Dermis blood vessel endothelial cell (primary cell): ENCODE results near the gene WNK2. TPM values are rescaled to one million over a fixed set of nuclear protein-coding genes. Genes with fewer than 3 reads are reported as not detected.

Experiments used
- DNase-seq: peaks from one replicate; pipeline ENCODE4 v3.0.0; 2010
- total RNA-seq: library from RNA; depleted of rRNA; stranded (reverse); fragments of >200 nt; gene quantifications from 2 replicates; pipeline ENCODE4 v1.2.3, GENCODE V29; 2014

Gene WNK2
- total RNA-seq, 1 donor from 2014 or later, result not detected

GRCh38 chr9:93267681-93268505 is 84.0 kb downstream of the WNK2 start:
- no peak for DNase-seq

DNA sequence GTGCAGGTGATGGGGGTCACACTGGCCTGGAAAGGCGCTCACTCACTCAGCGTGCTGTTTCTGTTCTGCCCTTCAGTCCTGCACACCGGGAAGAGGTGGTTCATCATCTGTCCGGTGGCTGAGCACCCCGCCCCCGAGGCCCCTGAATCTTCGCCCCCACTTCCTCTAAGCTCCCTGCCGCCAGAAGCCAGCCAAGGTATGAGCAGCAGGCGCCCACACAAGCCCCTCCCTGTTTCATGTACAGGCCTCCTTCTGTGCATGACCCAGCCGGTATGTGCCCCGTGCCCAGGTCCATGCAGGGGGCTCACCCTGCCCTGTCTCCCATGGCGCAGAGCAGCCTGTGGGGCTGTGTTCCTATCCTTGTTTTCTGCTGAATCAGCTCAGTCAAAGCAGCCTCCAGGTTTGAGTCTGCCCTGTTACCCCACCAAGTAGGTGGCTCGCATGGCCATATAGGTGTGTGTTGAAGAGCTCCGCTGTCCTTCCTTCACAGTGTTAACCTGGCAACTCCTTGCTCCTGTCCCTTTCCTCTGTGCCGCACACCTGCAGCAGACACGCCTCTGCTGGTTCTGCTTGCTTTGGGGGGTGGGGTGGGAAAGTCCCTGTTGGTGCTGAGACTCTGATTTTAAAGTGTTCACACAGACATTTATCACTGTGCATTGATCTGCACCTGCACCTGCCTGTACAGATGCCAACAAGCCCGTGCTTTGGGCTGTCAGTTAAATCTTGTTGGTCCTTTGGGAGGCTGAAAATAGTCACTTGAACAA is 84.8 kb downstream of the WNK2 start:
- no peak for DNase-seq

GRCh38 chr9:93270976-93271375 is 87.0 kb downstream of the WNK2 start:
- no peak for DNase-seq

DNA sequence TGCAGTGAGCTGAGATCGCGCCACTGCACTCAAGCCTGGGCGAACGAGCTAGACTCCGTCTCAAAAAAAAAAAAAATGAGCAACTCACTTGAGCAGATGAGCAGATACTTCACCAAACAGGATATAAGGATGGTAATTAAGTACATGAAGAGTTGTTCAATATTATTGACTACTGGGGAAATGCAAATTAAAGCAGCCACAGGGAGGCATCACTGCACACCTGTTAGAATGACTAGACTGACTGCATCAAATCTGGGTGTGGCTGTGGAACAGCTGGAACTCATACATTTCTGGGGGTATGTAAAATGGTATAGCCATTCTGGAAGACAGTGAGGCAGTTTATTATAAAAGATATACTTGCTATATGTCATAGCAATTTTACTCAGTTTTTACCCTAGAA is 93.0 kb downstream of the WNK2 start:
- DNase-seq, result no peak

DNA sequence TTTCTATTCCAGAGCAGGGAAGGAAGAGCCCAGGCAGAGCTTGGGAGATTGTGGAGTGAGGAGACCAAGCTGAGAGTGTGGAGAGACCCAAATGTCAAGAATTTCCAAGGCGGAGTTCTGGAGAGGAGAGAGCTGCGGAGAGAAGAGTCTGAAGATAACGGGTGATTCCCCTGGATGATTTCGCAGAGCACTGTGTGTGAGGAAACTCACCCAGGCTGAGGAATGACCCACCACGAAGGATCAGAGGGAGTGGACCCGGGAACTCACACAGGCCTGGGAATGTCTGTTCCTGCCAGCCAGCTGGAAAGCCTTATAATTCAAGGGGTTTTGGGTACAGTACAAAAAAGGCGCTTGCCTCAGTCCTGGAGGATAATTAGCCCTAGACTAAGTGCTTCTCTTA is 94.2 kb downstream of the WNK2 start:
- DNase-seq, result no peak

DNA sequence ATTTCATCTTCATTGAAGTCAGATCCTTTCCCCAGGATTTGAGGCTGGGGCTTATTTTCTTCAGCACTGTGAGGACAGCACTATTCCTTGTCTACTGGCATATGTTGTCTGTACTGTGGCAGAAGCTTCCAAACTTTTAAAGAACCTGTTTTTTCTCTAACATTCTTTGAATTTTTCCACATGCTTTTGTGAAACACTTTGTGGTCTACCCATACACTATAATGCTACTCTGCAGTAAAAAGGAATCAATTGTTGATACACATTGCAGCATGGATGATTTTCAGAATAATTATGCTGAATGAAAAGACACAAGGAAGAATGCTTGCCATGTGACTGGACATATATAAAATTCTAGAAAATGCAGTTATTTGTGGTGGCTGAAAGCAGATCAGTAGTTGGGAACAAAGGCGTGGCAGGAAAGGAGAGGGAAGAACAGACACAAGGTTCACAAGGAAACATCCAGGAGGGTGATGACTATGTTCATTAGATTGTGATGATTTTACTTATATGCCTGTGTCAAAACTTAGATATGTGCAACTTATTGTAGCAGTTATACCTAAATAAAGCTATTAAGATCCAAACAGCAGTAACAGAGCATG is 96.8 kb downstream of the WNK2 start:
- no peak for DNase-seq

DNA sequence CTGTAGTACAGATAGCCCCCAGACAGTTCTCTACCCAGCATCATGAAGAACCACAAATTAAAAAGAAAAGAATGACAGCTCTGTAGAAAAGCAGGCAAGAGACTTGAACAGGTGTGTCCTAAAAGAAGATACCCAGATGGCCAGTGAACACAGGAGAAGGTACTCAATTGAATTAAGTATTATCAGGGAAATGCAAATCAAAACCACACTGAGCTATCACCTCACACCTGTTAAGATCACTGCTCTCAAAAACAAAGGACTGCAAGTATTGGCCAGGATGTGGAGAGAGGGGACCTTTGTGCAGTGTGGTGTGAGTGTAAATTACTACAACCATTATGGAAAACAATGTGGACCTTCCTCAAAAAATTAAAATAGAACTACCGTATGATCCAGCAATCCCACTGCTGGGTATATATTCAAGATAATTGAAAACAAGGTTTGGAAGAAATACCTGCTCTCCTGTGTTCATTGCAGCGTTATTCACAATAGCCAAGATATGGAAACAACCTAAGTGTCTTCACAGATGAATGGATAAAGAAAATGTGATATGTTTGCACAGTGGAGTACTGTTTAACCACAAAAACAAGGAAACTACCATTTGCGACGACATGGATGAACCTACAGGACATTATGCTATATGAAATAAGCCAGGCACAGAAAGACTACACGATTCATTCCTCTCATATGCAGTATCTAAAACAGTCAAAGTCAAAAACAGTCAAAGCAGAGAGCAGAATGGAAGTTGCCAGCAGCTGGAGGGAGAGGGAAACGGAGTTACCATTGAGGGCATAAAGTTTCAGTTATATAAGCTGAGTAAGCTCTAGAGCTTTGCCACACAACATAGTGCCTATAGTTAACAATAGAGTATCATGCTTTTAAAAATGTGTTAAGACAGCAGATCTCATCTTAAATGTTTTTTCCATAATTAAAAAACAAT is 102.6 kb downstream of the WNK2 start:
- no peak for DNase-seq

- no peak for DNase-seq
Measured at GRCh38 chr9:93287189-93287552, 103.2 kb downstream of the WNK2 start.

GRCh38 chr9:93287593-93287992 is 103.7 kb downstream of the WNK2 start:
- DNase-seq, result no peak

GRCh38 chr9:93288341-93288740 is 104.4 kb downstream of the WNK2 start:
- DNase-seq, result no peak

DNA sequence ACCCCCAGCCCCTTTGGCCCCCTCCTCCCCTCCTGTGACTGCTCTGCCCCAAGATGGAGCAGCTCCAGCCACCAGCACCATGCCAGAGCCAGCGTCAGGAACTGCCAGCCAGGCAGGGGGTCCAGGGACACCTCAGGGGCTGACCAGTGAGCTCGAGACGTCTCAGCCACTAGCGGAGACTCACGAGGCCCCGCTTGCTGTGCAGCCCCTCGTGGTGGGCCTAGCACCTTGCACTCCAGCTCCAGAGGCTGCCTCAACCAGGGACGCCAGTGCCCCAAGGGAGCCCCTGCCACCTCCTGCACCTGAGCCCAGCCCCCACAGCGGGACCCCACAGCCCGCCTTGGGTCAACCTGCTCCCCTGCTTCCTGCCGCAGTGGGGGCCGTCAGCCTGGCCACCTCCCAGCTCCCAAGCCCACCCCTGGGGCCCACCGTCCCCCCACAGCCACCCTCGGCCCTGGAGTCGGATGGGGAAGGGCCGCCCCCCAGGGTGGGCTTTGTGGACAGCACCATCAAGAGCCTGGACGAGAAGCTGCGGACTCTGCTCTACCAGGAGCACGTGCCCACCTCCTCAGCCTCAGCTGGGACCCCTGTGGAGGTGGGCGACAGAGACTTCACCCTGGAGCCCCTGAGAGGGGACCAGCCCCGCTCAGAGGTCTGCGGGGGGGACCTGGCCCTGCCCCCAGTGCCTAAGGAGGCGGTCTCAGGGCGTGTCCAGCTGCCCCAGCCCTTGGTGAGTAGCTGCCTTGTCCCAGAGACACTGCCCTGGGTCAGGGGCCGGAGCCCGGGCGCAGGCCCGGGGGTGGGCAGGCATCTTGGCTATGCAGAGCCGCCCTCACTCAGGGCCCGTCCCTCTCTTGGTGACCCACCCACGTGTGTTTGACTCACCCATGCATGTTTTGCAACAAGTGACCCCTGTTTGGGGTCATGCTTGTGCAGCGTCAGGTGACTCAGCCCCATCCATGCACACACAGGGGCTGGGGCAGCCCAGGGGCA is 105.2 kb downstream of the WNK2 start:
- DNase-seq, result no peak

DNA sequence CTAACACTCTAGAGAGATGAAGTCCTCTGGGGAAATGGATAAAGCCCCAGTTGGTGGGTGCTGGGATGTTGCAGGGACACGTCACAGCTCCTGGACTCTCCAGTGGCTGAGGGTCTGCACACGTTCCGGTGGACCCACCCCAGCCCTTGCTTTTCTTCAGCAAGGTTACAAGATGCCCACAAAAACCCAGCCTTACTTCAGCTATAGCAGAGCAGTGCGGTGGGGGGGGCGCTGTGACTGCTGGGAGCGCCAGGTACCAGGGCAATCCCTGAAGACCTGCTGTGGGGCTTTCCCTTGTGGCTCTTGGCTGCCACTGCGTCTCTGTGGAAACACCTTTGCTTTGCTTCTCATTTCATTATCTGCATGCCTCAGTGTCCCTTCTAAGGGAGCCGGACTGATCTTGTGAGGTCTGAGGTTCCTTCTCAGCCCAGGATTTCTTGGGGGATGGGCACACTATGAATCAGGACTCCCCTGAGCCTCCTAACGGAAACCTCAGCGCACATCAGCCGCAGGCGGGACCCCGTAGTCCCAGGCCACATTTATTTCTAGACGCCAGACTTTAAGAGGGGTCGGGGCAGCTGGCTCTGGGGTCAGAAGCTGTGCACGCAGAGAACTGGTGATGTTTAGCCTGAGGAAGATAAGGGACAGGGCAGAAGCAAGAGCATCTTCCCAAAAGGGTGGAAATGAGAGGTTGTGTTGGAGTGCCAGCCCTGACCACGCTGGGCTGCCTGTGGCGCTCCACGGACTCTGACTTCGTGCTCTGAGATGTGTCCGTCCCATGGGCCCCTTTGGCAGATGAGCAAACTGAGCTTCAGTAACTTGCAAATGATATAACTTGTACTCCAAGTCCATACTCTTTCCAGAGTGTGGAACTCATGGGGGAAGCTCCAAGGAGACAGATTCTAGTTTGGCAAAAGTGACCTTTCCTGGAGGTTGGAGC is 106.8 kb downstream of the WNK2 start:
- no peak for DNase-seq

DNA sequence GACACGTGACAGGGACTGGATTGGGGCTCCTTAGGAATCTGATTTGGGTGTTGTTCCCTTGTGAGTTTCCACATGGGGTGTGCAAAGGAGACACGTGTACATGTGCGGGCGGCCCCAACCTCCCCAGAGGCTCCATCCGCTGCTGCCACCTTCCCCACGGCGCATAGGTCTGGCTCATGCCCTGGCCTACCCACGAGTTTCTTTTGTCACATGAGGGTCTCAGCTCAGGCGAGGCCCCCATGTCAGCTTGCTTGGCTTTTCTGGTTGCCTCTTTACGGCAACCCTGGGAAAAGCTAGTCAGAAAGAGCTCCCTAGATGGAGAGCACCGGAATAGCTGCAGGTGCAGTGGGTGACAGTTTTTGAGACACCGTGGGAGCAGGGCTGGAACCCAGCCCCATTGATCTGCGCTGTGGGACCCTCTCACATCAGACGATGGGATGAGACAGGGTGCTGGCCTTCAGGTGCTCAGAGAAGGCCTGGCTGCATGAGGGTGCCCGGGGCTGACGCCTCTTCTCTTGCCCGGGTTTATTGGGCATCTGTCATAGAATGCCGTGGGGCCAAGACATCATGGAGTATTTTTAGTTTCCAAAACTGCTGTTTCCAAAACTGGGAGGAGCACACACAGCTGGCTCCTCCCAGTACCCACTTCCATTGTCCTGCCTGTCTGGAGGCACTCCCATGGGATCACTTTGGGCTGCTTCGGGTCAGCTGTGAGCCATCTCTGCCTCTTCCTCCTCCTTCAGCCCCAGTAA is 107.8 kb downstream of the WNK2 start:
- DNase-seq, result no peak

GRCh38 chr9:93292288-93292615 is 108.3 kb downstream of the WNK2 start:
- no peak for DNase-seq

GRCh38 chr9:93292664-93293328 is 108.9 kb downstream of the WNK2 start:
- no peak for DNase-seq

DNA sequence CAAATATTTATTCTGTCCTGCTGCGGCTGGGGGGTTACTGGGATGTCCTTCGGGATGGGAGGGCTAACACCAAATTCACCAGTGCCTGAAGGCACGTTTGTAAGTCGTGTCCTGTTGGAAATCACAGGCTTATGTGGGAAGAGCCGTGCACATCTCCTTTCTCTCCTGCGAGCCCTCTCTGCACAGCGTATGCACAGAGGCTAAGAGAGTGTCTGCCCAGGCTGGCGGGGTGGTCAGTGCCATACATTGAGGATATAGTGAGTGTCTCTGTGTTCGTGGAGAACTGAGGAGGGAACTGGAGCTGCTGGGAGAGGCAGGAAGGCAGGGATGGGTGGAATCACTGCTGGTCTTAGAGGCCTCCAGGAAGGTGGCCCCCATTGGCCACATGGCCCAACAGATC is 110.1 kb downstream of the WNK2 start:
- DNase-seq, result no peak

DNA sequence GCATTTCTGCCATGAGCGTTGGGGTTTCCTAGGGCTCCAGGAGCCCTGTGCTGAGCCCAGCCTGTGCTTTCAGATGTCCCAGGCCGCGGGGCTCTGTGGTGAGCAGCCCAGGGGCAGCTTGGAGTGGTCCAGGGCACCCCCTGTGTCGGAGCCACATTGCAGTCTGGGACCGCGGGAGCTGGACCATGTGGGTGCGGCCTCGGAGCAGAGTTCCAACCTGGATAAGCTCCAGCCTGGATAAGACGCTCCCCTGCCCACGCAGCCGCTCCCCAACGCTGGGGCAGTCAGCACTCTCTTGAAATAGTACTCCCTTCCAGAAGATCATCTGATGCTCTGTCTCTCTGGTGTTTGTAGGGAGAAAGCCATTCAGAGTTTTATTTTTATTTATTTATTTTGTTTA is 111.1 kb downstream of the WNK2 start:
- no peak for DNase-seq

DNA sequence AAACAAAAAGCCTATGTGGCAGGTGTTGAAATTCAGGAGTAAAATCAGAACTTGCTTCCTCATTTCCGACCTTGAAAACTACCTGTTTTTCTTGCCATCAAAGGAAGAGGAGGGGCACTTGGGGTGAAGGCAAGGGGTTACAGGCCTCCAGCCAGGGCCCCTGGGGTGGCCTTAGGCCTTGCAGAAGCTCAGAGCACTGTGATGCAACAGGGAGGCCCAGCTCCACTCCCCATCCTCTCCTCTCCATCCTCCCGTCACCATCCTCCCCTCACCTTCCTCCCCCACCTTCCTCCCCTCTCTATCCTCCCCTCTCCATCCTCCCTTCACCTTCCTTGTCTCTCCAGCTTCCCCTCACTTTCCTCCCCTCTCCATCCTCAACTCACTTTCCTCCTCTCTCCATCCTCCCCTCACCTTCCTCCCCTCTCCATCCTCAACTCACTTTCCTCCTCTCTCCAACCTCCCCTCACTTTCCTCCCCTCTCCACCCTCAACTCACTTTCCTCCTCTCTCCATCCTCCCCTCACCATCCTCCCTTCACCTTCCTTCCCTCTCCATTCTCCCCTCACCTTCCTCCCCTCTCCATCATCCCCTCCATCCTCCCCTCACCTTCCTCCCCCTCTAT is 111.6 kb downstream of the WNK2 start:
- no peak for DNase-seq
